ENCODE results near the gene RUSF1.
"Not testable (repeated sequence)": the region's sequence is repeated elsewhere in the genome, so short reads cannot be mapped to it uniquely, and the experiment has no call there.

The RUSF1 gene

GRCh38 chr16:31445931-31446330 lies 62.3 kb downstream of the RUSF1 start:
- DNase-seq, result not testable (repeated sequence)

- no peak for DNase-seq
These were observed 66.2 kb downstream of the RUSF1 start for GRCh38 chr16:31441956-31442355.

- no peak for DNase-seq
These were observed 67.5 kb downstream of the RUSF1 start for GRCh38 chr16:31440516-31441184.

- no peak for DNase-seq
These were observed 68.7 kb downstream of the RUSF1 start for GRCh38 chr16:31439519-31439918.

All from GOT3 (cell line).